ENCODE measurements around the gene ANP32D.

- TF ChIP-seq POLR2A (IDR thresholded peaks at IDR 0.05) = no peak
- TF ChIP-seq CTCF (IDR thresholded peaks at IDR 0.05) = no peak
Observed at GRCh38 chr12:48508987-48509386, 36.6 kb downstream of the ANP32D start.

All from lower leg skin (tissue), 3 donors.